Neural cell (in vitro differentiated cells): ENCODE data around the gene PLA2G4F.

Source experiments
- CTCF ChIP-seq: fragments of 450-650 bp; IDR thresholded peaks from 2 replicates; pipeline ENCODE4 v1.5.1; 2014; ENCODE audit warnings: antibody characterized with exemption, mild to moderate bottlenecking, moderate library complexity; ENCODE audit not compliant: poor library complexity, severe bottlenecking
- EZH2 ChIP-seq: fragments of 200-600, 300-800 bp; shearing (Covaris generic), sonication (generic); IDR thresholded peaks from 2 replicates; pipeline ENCODE4 v1.6.1; 2014; ENCODE audit warnings: antibody characterized with exemption, low read length, borderline replicate concordance, mild to moderate bottlenecking; ENCODE audit not compliant: insufficient read depth, poor library complexity, severe bottlenecking

GRCh38 chr15:42184736-42185135 lies 28.3 kb upstream of the PLA2G4F start:
- TF ChIP-seq EZH2 (no peak), CTCF (no peak)
